SK-N-SH (cell line): Measurements from ENCODE around the gene CDC42EP4. TPM values are rescaled to one million over a fixed set of nuclear protein-coding genes. Genes with fewer than 3 reads are reported as not detected.

ENCODE experiments used
- CTCF ChIA-PET: fragments of 300-600, 350-600 bp; formaldehyde crosslinking; extraction: SDS; loops from one replicate; lab custom pipeline; 2021; lab: Yijun Ruan, JAX
- POLR2A ChIA-PET: fragments of 350-600 bp; sonication (Branson Sonifier 250); formaldehyde crosslinking; extraction: SDS; loops from one replicate; lab custom pipeline; 2020; ENCODE audit warnings: antibody characterized with exemption, inconsistent platforms; lab: Yijun Ruan, JAX
- DNase-seq: peaks from one replicate; pipeline ENCODE4 v3.0.0; 2012
- H2AFZ ChIP-seq: fragments of 200-600 bp; sonication (generic); 2 replicates; pipeline ENCODE4 v1.8.1; 2016; ENCODE audit warnings: antibody characterized with exemption, mild to moderate bottlenecking, low read depth
- H3F3A ChIP-seq: fragments of 200-600 bp; sonication (generic); replicated peaks from 2 replicates; pipeline ENCODE3; 2016; ENCODE audit warnings: antibody characterized with exemption, mild to moderate bottlenecking; ENCODE audit not compliant: insufficient read depth
- H3K27ac ChIP-seq, 2 experiments: fragments of 200-500 bp in 1 of 2; fragments of 200-600 bp in 1 of 2; sonication (Bioruptor generic) in 1 of 2; sonication (generic), shearing (Covaris generic) in 1 of 2; 2 replicates each; pipeline versions ENCODE4 v1.5.1 to v1.6.1; 2014 to 2016; ENCODE audit warnings: low read depth in 2 of 2, inconsistent platforms in 1 of 2, low read length in 1 of 2, mild to moderate bottlenecking in 1 of 2, mixed read lengths in 1 of 2
- H3K27me3 ChIP-seq: fragments of 200-600 bp; sonication (generic), shearing (Covaris generic); 2 replicates; pipeline ENCODE4 v1.6.1; 2016; ENCODE audit warnings: mixed run types; ENCODE audit not compliant: insufficient read depth
- H3K36me3 ChIP-seq, 2 experiments: fragments of 200-500 bp in 1 of 2; fragments of 200-600 bp in 1 of 2; sonication (Bioruptor generic) in 1 of 2; sonication (generic) in 1 of 2; replicated peaks in 1 of 2; 2 replicates each; pipeline versions ENCODE3 to v1.5.1; 2014 to 2016; ENCODE audit warnings: low read length in 1 of 2, mild to moderate bottlenecking in 1 of 2; ENCODE audit not compliant: insufficient read depth in 2 of 2, control insufficient read depth in 1 of 2
- H3K4me1 ChIP-seq, 2 experiments: fragments of 200-500 bp in 1 of 2; fragments of 200-600 bp in 1 of 2; sonication (Bioruptor generic) in 1 of 2; sonication (generic), shearing (Covaris generic) in 1 of 2; 2 replicates each; pipeline versions ENCODE4 v1.5.1 to v1.6.1; 2014 to 2016; ENCODE audit warnings: low read depth in 1 of 2, low read length in 1 of 2, mixed run types in 1 of 2; ENCODE audit not compliant: insufficient read depth in 2 of 2, control insufficient read depth in 1 of 2
- H3K4me2 ChIP-seq: fragments of 200-600 bp; sonication (generic), shearing (Covaris generic); 2 replicates; pipeline ENCODE4 v1.6.1; 2017; ENCODE audit warnings: mixed run types
- H3K4me3 ChIP-seq, 2 experiments: fragments of 200-500 bp in 1 of 2; fragments of 200-600 bp in 1 of 2; sonication (Bioruptor generic) in 1 of 2; sonication (generic), shearing (Covaris generic) in 1 of 2; 2 replicates each; pipeline versions ENCODE4 v1.5.1 to v1.8.1; 2014 to 2016; ENCODE audit warnings: low read depth in 2 of 2, inconsistent platforms in 1 of 2, low read length in 1 of 2, mild to moderate bottlenecking in 1 of 2, mixed read lengths in 1 of 2, moderate library complexity in 1 of 2
- H3K79me2 ChIP-seq: fragments of 200-600 bp; sonication (generic); 2 replicates; pipeline ENCODE4 v1.8.1; 2017; ENCODE audit warnings: mild to moderate bottlenecking; ENCODE audit not compliant: insufficient read depth
- H3K9ac ChIP-seq: fragments of 200-600 bp; sonication (generic); 2 replicates; pipeline ENCODE4 v1.6.1; 2017; ENCODE audit warnings: mixed run types
- H3K9me2 ChIP-seq: fragments of 200-600 bp; sonication (generic); 2 replicates; pipeline ENCODE4 v1.6.1; 2017; ENCODE audit warnings: mixed run types
- H3K9me3 ChIP-seq: fragments of 200-600 bp; sonication (generic); 2 replicates; pipeline ENCODE4 v1.6.1; 2017; ENCODE audit warnings: mixed run types, mild to moderate bottlenecking, moderate library complexity
- H4K20me1 ChIP-seq: fragments of 200-600 bp; sonication (generic); 2 replicates; pipeline ENCODE4 v1.6.1; 2017; ENCODE audit warnings: mild to moderate bottlenecking, mixed run types; ENCODE audit not compliant: insufficient read depth
- EZH2phosphoT487 ChIP-seq: fragments of 200-600 bp; sonication (generic); IDR thresholded peaks from 2 replicates; pipeline ENCODE4 v1.6.1; 2017; ENCODE audit warnings: low read depth, mixed run types, mild to moderate bottlenecking, antibody characterized with exemption, moderate library complexity, borderline replicate concordance
- FOSL2 ChIP-seq: IDR thresholded peaks from 2 replicates; pipeline ENCODE4 v1.4.0; 2012; ENCODE audit warnings: low read depth, mild to moderate bottlenecking, moderate library complexity, borderline replicate concordance
- MEF2A ChIP-seq: IDR thresholded peaks from 2 replicates; pipeline ENCODE4 v1.4.0; 2012; ENCODE audit warnings: low read depth, borderline replicate concordance
- MXI1 ChIP-seq: IDR thresholded peaks from 2 replicates; pipeline ENCODE4 v1.6.1; 2012; ENCODE audit warnings: mild to moderate bottlenecking, low read depth, low read length, improper control_type of control experiment
- NRF1 ChIP-seq: IDR thresholded peaks from 2 replicates; pipeline ENCODE4 v1.6.1; 2012; ENCODE audit warnings: low read depth, mild to moderate bottlenecking, low read length
- RFX5 ChIP-seq: IDR thresholded peaks from 2 replicates; pipeline ENCODE4 v1.6.1; 2012; ENCODE audit warnings: mild to moderate bottlenecking, improper control_type of control experiment, low read length
- TAF1 ChIP-seq: IDR thresholded peaks from 2 replicates; pipeline ENCODE4 v1.6.1; 2012; ENCODE audit warnings: low read depth, mild to moderate bottlenecking, low read length, moderate library complexity, borderline replicate concordance
- WGBS: methylation state at CpG from one replicate; pipeline ENCODE4 v1.1.6; 2017; ENCODE audit warnings: low lambda C conversion rate; 5-methylcytosine and 5-hydroxymethylcytosine counted together
- polyA plus RNA-seq, 3 experiments: library from polyadenylated mRNA; depleted of rRNA; stranded (reverse); fragments of >200 nt; gene quantifications; 2 replicates each; pipeline ENCODE4 v1.2.3, GENCODE V29; 2012
- TF ChIP-seq, protein P1 (sequence below): IDR thresholded peaks from 2 replicates; pipeline ENCODE4 v1.6.1; 2012; ENCODE audit warnings: mild to moderate bottlenecking, low read depth, low read length, moderate library complexity

The CDC42EP4 gene
- polyA plus RNA-seq, 1 of the 3 experiments (the other 2 are of a cell fraction), result 28.3 TPM

DNA sequence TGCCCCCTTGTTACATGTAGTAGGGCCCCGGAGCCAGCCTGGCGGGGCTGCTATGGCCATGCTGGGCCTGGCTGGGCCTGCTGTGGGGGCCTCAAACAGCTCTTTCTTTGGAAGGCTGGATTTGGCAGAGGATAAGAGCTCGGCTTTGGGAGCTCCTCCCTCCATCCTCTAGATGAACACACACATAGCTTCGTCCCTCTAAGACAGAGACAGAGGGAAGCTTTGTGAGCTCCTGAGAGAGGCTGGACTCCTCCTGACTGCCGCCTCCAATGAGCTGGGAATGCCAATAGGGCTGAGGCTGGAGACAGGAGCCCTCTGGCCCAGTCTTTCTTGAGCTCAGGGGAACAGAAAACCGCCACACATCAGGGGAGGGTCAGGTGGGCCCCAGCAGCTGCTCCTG lies 37.3 kb upstream of the CDC42EP4 start:
- Histone ChIP-seq H3K9me3 (no peaks in the 10 kb centered on the region), H2AFZ (no peak overlapping the region), H3K36me3 (no peaks in the 10 kb centered on the region), H3K27me3 (no peaks in the 10 kb centered on the region), H3K4me2 (no peak overlapping the region), H3K4me3 (no peak overlapping the region), H3K79me2 (no peaks in the 10 kb centered on the region), H3F3A (no peaks in the 10 kb centered on the region), H4K20me1 (no peaks in the 10 kb centered on the region), H3K4me1 (peaks cover 0 to 24% of the 10 kb centered on the region in 2 experiments; a peak in 1 of 4 replicates), H3K27ac (no peak overlapping the region; a peak in 1 of 4 replicates), H3K9ac (no peak overlapping the region), H3K9me2 (no peaks in the 10 kb centered on the region)
- DNase-seq, result no peak
- ChIA-PET POLR2A (interaction anchor here (0.9 to 1.0 kb wide), 2 partner anchors 9 to 39 kb away, joined by 3 to 4 read pairs; no protein-coding TSS in a partner anchor), CTCF (interaction anchor here (0.7 to 2.0 kb wide), 7 partner anchors 8 to 96 kb away, joined by 3 to 7 read pairs (median 5); no protein-coding TSS in a partner anchor)
- TF ChIP-seq NRF1, result no peak
- 84% methylated on average over 4 of the region's 6 CpGs for WGBS

DNA sequence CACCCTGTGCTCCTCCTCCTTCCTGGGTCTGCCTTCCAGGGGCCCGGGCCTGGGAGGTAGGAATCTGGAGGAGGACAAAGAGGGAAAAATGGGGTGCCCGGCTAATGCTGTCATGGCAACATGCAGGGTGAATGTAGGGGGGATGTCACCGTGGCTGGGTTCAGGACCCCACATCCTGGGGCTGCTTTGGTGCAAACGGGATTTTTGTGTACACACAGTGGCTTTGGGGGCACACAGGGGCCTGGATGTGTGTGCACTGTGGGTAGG lies 37.0 kb upstream of the CDC42EP4 start:
- TF ChIP-seq MEF2A, result no peak
- TF ChIP-seq RFX5, result no peak
- H4K20me1 ChIP-seq, result no peaks in the 10 kb centered on the region
- no peak overlapping the region for H3K4me2 ChIP-seq
- H3F3A ChIP-seq, result no peaks in the 10 kb centered on the region
- ChIA-PET POLR2A (interaction anchor here (1.0 kb wide), 1 partner anchor 38 kb away, joined by 3 read pairs; no protein-coding TSS in a partner anchor), CTCF (interaction anchor here (0.7 to 2.0 kb wide), 6 partner anchors 9 to 95 kb away, joined by 3 to 7 read pairs (median 6); no protein-coding TSS in a partner anchor)
- no peak for DNase-seq
- no peak overlapping the region for H3K4me3 ChIP-seq
- H3K27ac ChIP-seq, result no peak overlapping the region
- H3K4me1 ChIP-seq, result peaks cover 3 to 28% of the 10 kb centered on the region in 2 experiments; a peak in 2 of 4 replicates
- 81% methylated on average over 3 of the region's 4 CpGs for WGBS
- no peaks in the 10 kb centered on the region for H3K36me3 ChIP-seq
- H3K27me3 ChIP-seq, result no peaks in the 10 kb centered on the region
- H3K9ac ChIP-seq, result no peak overlapping the region
- H3K9me2 ChIP-seq, result no peaks in the 10 kb centered on the region
- H3K79me2 ChIP-seq, result no peaks in the 10 kb centered on the region
- H3K9me3 ChIP-seq, result no peaks in the 10 kb centered on the region
- H2AFZ ChIP-seq, result no peak overlapping the region

DNA sequence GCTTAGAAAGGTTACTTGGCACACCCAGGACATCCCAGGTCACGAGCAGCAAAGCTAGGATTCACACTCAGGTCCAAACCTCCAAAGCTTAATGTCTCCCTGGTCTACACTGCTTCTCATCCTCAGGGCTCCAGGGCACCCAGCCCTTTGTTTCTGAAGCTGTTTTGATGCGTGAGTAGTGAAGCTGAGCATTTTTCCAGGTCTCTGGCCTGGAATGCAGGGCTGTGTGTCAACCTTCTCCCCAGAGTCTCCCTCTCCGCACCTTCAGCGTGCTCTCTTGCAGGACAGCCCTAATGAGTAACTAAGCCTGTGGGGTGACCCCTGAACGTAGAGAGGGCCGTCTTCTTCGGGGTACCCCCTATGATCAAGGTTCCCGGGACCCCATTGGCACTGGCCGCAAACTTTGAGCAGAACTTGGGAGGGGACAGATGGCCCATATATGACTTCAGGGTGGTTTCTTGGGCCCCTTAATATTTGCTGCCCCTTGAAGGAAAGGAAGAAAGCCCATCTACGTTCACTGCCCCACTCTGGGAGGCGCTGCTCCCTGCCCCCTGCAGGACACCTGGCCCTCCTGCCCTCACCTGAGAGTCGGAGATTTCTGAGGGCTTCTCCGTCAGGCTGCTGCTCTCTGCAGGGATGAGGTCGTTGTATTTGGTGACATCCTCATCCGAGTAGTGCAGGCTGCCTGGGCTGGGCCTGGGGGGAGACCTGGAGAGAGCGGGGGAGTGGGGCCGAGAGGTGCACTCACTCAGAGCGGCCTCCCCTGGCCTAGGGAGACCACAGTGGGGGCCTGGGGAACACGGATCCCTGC lies 36.4 kb upstream of the CDC42EP4 start:
- H3F3A ChIP-seq, result no peaks in the 10 kb centered on the region
- no peak overlapping the region for H3K4me3 ChIP-seq
- ChIA-PET POLR2A (interaction anchor here (1.0 to 1.4 kb wide), 3 partner anchors 8 to 38 kb away, joined by 3 to 4 read pairs (median 3); no protein-coding TSS in a partner anchor), CTCF (interaction anchor here (0.9 to 4.2 kb wide), 10 partner anchors 9 to 93 kb away, joined by 3 to 26 read pairs (median 6); partner anchors contain the start of gene CDC42EP4)
- WGBS, result 83% methylated on average over 16 of the region's 19 CpGs
- DNase-seq, result no peak
- no peaks in the 10 kb centered on the region for H3K27me3 ChIP-seq
- no peaks in the 10 kb centered on the region for H3K9me2 ChIP-seq
- H3K9me3 ChIP-seq, result no peaks in the 10 kb centered on the region
- no peak overlapping the region for H3K27ac ChIP-seq
- no peak overlapping the region for H3K4me2 ChIP-seq
- H3K4me1 ChIP-seq, result peaks cover 8 to 33% of the 10 kb centered on the region in 2 experiments; a peak in 2 of 4 replicates
- H4K20me1 ChIP-seq, result no peaks in the 10 kb centered on the region
- TF ChIP-seq, protein P1, sequence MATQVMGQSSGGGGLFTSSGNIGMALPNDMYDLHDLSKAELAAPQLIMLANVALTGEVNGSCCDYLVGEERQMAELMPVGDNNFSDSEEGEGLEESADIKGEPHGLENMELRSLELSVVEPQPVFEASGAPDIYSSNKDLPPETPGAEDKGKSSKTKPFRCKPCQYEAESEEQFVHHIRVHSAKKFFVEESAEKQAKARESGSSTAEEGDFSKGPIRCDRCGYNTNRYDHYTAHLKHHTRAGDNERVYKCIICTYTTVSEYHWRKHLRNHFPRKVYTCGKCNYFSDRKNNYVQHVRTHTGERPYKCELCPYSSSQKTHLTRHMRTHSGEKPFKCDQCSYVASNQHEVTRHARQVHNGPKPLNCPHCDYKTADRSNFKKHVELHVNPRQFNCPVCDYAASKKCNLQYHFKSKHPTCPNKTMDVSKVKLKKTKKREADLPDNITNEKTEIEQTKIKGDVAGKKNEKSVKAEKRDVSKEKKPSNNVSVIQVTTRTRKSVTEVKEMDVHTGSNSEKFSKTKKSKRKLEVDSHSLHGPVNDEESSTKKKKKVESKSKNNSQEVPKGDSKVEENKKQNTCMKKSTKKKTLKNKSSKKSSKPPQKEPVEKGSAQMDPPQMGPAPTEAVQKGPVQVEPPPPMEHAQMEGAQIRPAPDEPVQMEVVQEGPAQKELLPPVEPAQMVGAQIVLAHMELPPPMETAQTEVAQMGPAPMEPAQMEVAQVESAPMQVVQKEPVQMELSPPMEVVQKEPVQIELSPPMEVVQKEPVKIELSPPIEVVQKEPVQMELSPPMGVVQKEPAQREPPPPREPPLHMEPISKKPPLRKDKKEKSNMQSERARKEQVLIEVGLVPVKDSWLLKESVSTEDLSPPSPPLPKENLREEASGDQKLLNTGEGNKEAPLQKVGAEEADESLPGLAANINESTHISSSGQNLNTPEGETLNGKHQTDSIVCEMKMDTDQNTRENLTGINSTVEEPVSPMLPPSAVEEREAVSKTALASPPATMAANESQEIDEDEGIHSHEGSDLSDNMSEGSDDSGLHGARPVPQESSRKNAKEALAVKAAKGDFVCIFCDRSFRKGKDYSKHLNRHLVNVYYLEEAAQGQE, result no peak
- no peak for TF ChIP-seq TAF1
- TF ChIP-seq MXI1, result no peak
- TF ChIP-seq EZH2phosphoT487, result no peak
- no peak for TF ChIP-seq FOSL2
- TF ChIP-seq, all 33 proteins: peak for 0
- Histone ChIP-seq H3K9ac (no peak overlapping the region), H2AFZ (no peak overlapping the region), H3K79me2 (no peaks in the 10 kb centered on the region), H3K36me3 (no peaks in the 10 kb centered on the region)
